ENCODE data around the gene SFT2D3.

Gene SFT2D3

GRCh38 chr2:127659408-127660290 is 41.6 kb upstream of the SFT2D3 start:
- no peak for DNase-seq (ENCODE audit: low read depth in 1 of 2, low spot score in 1 of 2)
- no peak for TF ChIP-seq JUND (IDR thresholded peaks at IDR 0.05; ENCODE audit: low read depth)
- in situ Hi-C loops (cut with HindIII; ENCODE audit: low pct_unique_long_range_greater_than_20kb, low sequenced_read_pairs), result no loop called here

DNA sequence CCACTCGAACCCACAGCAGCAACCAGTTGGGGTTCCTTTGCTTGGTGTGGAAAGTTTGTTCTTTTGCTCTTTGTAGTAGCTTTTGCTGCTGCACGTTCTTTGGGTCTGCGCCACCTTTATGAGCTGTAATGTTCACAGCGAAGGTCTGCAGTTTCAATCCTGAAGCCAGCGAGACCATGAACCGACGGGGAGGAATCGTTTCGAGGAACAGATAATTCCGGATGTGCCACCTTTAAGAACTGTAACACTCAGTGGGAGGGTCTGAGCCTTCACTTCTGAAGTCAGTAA is 41.1 kb upstream of the SFT2D3 start:
- DNase-seq (ENCODE audit: low read depth in 1 of 2, low spot score in 1 of 2), result no peak
- no peak for TF ChIP-seq JUND (IDR thresholded peaks at IDR 0.05; ENCODE audit: low read depth)
- in situ Hi-C loops (cut with HindIII; ENCODE audit: low pct_unique_long_range_greater_than_20kb, low sequenced_read_pairs), result no loop called here

DNA sequence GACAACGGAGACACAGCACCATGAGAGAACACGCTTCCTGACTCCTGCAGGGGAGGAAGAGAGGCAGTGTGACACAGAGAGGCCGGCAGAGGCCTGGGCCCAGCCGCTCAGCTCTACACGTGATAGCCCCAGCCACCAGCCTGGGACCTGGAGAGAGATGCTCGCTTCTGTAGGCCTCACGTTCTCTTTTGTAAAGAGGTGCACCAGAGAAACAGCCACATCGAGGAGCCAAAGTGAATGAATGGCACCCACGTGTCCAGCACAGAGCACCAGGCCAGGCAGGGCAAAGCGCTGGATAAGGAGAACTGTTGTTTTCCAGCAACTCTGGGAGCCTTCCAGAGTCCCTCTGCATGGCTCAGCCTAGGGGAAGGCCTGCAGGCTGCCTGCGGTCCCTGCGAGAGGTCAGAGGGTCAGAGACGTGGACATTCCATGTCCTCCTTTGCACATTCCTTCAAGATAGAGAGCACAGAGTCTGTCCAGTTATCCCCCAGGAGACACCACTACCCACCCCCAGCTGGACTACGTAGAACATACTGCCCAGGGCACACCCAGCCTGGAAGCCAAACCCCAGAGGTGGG is 40.1 kb upstream of the SFT2D3 start:
- TF ChIP-seq JUND (IDR thresholded peaks at IDR 0.05; ENCODE audit: low read depth), result no peak
- DNase-seq (ENCODE audit: low read depth in 1 of 2, low spot score in 1 of 2), result no peak
- in situ Hi-C loops (cut with HindIII; ENCODE audit: low pct_unique_long_range_greater_than_20kb, low sequenced_read_pairs), result no loop called here

DNA sequence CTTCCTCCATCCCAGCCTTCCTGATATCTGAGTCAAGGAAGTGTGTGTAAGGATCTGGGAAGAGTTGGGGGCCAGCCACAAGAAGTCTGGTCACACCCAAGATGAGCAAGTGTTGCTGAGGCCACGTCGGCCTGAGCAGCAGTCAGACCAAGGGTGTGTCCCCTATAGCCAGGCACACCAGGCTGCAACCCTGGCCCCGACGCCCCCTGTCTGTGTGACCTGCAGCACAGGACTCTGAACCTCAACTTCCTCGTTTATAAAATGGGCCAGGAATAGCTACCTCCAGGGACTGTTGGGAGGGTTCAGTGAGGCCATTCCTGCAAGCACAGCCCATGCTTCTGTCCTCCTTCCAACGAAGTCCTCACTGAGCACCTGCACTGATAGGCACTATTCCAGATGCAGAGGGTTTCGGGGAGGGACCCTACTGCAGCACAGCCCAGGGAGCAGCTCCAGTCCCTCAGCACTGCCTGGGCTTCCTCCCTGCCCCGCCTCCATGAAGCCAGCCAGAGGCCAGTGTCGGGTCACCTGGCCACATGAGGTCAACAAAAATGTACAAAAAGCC is 39.3 kb upstream of the SFT2D3 start:
- no peak for TF ChIP-seq JUND (IDR thresholded peaks at IDR 0.05; ENCODE audit: low read depth)
- no peak for DNase-seq (ENCODE audit: low read depth in 1 of 2, low spot score in 1 of 2)
- in situ Hi-C loops (cut with HindIII; ENCODE audit: low pct_unique_long_range_greater_than_20kb, low sequenced_read_pairs), result no loop called here

- in situ Hi-C loops (cut with HindIII; ENCODE audit: low pct_unique_long_range_greater_than_20kb, low sequenced_read_pairs), result no loop called here
- no peak for TF ChIP-seq JUND (IDR thresholded peaks at IDR 0.05; ENCODE audit: low read depth)
- no peak for DNase-seq (ENCODE audit: low read depth in 1 of 2, low spot score in 1 of 2)
Measured at GRCh38 chr2:127662937-127663565, 38.2 kb upstream of the SFT2D3 start.

GRCh38 chr2:127663566-127664064 is 37.7 kb upstream of the SFT2D3 start:
- TF ChIP-seq JUND (IDR thresholded peaks at IDR 0.05; ENCODE audit: low read depth), result no peak
- DNase-seq (ENCODE audit: low read depth in 1 of 2, low spot score in 1 of 2), result no peak
- in situ Hi-C loops (cut with HindIII; ENCODE audit: low pct_unique_long_range_greater_than_20kb, low sequenced_read_pairs), result no loop called here

- TF ChIP-seq JUND (IDR thresholded peaks at IDR 0.05; ENCODE audit: low read depth), result no peak
- no peak for DNase-seq (ENCODE audit: low read depth in 1 of 2, low spot score in 1 of 2)
- in situ Hi-C loops (cut with HindIII; ENCODE audit: low pct_unique_long_range_greater_than_20kb, low sequenced_read_pairs), result no loop called here
Measured at GRCh38 chr2:127664065-127664894, 37.0 kb upstream of the SFT2D3 start.

GRCh38 chr2:127664895-127665225 is 36.4 kb upstream of the SFT2D3 start:
- in situ Hi-C loops (cut with HindIII; ENCODE audit: low pct_unique_long_range_greater_than_20kb, low sequenced_read_pairs), result no loop called here
- TF ChIP-seq JUND (IDR thresholded peaks at IDR 0.05; ENCODE audit: low read depth), result no peak
- no peak for DNase-seq (ENCODE audit: low read depth in 1 of 2, low spot score in 1 of 2)

GRCh38 chr2:127665267-127665893 is 35.9 kb upstream of the SFT2D3 start:
- TF ChIP-seq JUND (IDR thresholded peaks at IDR 0.05; ENCODE audit: low read depth), result no peak
- in situ Hi-C loops (cut with HindIII; ENCODE audit: low pct_unique_long_range_greater_than_20kb, low sequenced_read_pairs), result no loop called here

DNA sequence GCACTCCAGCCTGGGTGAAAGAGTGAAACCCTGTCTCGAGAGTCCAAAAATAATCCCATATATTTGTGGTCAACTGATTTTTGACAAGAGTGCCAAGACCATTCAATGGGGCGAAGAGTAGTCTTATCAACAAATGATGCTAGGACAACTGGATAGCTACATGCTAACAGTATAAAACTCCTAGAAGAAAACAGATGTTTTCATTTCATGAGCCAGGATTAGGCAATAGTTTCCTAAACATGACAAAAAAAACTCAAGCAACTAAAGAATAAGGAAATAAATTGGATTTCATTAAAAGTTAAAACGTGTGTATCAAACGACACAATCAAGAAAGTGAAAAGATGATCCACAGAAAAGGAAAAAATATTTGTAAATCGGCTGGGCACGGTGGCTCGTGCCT is 32.2 kb upstream of the SFT2D3 start:
- TF ChIP-seq JUND (IDR thresholded peaks at IDR 0.05; ENCODE audit: low read depth), result no peak
- in situ Hi-C loops (cut with HindIII; ENCODE audit: low pct_unique_long_range_greater_than_20kb, low sequenced_read_pairs), result no loop called here
- DNase-seq (ENCODE audit: low read depth in 1 of 2, low spot score in 1 of 2), result no peak

More at GRCh38 chr2:127665267-127665893, 35.9 kb upstream of the SFT2D3 start:
- DNase-seq (ENCODE audit: low read depth in 1 of 2, low spot score in 1 of 2), result no peak

DNA sequence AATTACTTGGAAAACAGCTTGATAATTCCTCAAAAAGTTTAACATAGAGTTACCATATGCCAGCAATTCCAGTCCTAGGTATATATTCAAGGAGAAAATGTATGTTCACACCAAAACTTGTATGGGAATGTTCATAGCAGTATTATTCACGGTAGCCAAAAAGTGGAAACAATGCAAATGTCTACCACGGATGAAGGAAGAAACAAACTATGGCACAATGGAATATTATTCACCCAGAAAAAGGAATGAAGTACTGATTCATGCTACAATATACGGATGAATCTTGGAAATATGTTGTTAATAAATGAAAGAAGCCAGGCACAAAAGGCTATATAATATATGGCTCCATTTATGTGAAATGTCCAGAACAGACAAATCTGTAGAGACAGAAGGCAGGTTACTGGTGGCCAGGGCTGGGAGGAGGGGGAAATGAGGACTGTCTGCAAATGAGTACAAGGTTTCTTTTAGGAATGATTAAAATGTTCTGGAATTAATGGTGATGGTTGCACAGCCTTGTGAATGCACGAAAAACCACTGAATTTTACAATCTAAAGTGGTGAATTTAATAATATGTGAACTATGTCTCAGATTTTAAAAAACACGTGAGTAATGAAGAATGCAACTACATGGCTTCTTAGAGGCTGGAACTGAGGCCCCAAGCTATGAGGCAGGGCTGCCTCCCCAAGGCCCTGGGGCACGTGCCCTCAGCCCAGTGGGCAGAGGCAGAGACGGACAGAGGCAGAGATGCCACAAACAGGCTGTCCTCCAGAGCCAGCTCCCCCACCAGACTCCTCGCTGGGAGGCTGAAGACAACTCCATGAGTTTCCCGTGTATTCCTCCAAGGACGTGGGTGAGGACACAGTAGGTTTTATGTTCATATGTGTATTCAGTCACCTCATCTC is 31.0 kb upstream of the SFT2D3 start:
- in situ Hi-C loops (cut with HindIII; ENCODE audit: low pct_unique_long_range_greater_than_20kb, low sequenced_read_pairs), result no loop called here
- no peak for DNase-seq (ENCODE audit: low read depth in 1 of 2, low spot score in 1 of 2)
- TF ChIP-seq JUND (IDR thresholded peaks at IDR 0.05; ENCODE audit: low read depth), result no peak
